GM19023 (cell line): ENCODE results near the gene DDAH1.

Source experiments
- ATAC-seq: cut with Tn5 transposase; IDR thresholded peaks from one replicate; pipeline ENCODE4 v1.9.1; 2021; ENCODE audit warnings: mild to moderate bottlenecking, moderate library complexity; ENCODE audit not compliant: unreplicated experiment

DDAH1 gene

DNA sequence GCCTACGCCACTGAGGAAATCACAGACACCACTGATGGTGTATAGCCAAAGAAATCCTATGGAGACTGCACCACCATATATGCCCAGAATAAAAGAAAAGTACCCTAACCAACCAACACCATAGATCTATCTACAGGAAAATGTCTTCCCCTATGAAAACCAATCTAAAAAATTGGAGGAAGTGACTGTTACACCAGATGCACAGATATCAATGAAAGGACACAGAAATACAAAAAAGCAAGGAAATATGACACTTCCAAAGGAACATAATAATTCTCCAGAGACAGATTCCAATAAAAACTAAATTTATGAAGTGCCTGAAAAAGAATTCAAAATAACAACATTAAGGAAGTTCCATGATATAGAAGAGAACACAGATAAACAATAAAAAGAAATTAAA is 131.8 kb downstream of the DDAH1 start:
- ATAC-seq, result no peak

DNA sequence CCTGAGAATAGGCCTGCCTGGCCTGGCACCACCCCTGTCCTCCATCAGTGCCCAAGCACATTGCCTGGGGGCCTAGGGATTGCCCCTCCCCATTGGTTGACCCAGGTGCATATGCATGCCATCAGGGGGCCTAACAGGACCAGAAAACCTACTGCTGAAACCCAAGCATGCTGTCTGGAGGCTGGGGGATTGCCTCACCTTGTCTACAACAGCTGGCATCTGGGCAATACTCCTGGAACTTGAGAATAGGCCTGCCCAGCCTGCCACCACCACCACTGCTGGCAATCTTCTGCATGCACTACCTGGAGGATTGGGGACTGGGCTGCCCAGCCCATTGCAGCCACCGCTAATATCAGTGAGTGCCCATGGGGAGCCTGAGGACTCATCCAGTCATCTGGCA is 132.4 kb downstream of the DDAH1 start:
- no peak for ATAC-seq

DNA sequence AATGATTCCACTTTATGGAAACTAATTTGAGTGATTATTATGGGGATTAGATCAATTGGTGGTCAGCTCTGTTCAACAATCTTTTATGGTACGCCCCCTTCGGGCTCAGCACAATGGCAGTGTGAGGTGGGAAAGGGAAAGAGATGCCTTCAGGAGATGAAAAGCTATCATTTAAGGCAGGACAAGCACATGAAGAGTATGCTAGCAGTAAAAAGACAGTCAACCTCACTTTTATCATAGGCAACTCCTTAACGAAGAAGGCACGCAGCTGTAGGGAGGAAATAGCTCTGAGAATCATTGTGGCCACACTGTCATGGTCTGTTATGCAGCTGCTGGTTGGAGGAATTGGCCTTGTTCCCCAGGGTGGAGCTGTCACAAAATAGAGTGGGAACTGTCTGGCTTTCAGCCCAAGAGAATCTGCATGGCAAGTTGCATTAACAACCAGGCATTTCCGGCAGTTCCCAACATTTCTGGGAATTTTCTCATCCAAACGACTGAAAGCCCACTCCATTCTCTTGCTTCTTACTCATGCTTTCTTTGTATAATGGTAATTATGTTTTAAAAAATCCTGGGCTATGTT is 134.2 kb downstream of the DDAH1 start:
- peak; percentile 62 for ATAC-seq

DNA sequence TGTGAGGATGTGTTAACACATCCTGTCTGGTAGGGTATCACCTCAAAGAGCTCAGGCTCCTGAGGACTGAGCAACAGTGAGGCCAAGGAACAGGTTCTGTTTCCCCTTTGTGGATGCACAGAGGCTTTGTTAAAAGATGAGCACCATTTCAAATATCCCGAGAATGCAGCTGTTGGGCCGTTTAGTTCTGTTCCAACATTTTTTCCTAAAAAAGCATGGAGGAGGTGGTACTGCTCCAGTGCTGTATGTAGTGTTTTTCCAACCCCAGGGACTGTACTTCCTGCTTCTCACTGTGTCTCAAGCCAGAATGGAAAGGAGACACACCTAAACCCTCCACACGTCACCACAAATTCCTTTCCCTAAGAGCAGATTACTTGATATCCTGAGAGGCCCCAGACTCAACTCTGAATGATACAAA is 134.7 kb downstream of the DDAH1 start:
- no peak for ATAC-seq

DNA sequence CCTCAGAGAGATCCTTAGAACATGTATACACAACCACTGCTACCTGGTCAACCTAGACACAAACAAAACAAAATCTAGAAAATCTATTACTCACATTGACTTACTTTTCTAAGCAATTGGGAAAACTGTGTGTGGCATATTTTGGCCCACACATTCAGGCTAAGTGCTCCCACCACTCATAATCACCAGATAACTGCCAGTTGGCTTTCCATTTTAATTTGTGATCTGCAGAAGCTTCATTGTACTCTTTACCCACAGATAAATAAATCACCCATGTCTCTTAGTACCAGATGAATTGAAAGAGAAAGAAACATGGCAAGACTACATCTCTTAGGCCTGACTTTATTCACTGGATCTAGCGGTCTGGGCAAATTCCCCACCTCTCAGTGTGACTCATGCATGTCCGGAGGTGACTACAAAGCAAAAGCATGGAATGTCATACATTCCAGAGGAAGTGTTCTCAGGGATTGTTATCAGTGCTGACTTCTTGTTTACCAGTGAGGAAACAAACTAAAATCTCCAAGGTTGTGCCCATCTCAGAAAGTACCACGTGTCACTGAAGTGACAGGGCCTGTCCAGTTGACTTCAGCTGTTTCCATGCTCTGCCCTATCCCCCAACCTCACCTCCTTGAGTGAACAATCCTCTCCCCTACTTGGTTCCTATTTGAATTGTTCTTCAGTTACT is 136.1 kb downstream of the DDAH1 start:
- ATAC-seq, result no peak

DNA sequence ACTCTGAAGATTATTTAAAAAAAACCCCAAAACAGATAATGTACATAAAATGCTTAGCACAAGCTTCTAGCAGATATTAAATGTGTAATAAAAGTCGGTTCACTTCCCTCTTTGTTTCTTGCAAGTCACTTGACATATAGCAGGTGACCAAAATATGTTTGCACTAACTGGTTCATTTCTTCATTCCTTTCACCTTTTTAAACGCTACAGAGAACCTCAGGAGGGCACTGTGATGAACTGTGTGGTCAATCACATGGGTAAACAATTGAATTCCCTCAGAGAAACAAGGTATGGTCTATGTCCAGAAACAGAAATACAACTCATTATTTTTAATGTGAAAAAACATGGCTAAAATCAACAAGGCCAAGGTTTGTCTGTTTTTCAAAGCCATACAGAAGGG is 137.2 kb downstream of the DDAH1 start:
- ATAC-seq, result no peak

DNA sequence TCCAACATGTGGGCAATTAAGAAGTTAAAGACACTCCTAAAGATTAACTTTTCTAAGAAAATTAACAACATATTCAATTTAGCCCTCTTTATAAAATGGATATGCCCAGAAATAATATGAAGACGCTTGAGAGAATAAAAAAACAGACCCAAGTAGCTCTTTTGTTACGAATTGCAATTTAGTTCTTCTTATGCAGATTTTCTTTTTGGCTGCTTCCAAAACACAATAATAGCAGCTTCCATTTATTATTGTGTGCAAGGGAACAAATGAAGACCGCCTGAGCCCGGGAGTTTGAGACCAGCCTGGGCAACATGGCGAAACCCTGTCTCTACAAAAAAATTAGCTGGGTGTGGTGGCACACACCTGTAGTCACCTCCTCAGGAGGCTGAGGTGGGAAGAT is 138.1 kb downstream of the DDAH1 start:
- no peak for ATAC-seq

DNA sequence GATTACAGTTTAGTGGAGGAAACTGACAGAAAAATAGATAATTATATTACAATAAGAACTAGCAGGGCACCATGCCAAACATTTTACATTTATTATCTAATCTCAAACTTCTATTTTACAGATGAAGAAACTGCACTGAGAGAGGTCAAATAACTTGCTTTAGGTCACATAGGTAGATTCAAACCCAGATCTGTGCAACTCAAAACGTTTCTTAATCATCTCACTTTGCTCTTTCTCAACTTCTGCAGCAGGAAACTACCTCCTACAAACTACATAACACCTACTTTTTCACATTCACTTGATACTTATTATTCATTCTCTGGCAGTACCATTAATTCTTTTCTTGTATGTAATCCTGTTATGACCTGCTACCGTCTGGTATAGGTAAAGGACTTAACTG is 138.6 kb downstream of the DDAH1 start:
- no peak for ATAC-seq

DNA sequence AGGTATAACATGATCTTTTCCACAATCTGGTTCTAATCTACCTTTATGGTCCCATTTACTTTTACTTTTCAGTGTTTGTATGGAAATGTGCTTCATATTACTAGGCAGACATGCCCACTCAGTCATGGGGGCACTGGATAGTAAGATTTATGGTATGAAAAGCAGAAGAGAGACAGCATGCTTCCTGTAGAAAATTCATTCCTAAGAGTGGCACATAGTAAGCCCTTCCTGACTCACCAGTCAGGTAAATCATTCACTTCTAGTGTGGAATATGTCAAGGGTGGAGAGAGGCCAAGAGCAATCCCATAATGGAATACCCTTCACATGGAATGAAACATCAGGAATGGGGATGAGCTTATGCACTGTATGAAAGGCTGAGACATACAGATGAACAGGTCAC is 139.0 kb downstream of the DDAH1 start:
- no peak for ATAC-seq

DNA sequence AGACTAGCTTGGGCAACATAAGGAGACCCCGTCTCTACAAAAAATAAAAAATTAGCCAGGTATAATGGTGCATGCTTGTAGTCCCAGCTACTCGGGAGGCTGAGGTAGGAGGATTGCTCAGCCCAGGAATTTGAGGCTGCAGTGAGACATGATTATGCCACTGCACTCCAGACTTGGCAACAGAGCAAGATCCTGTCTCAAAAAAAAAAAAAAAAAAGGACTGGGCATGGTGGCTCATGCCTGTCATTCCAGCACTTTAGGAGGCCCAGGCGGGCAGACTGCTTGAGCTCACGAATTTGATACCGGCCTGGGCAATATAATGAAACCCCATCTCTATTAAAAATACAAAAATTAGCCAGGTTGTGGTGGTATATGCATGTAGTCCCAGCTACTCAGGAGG is 141.2 kb downstream of the DDAH1 start:
- ATAC-seq, result no peak

DNA sequence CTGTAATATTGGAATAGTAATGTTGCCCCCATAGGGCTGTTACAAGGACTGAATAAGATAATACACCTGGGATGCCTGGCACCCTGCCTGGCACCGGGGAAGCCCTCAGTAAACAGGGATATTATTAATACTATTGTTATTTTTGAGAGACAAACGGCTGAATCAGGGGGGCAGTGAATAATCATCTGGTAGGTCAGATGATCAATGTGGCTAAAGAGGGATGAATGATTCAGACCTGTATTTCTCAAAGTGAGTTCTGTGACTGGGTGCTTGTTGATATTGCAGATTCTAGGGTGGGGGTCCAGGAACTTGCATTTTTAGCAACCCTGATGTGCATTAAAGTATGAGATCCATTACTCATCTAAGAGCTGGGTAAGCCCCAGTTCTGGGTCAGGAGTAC is 142.3 kb downstream of the DDAH1 start:
- no peak for ATAC-seq

DNA sequence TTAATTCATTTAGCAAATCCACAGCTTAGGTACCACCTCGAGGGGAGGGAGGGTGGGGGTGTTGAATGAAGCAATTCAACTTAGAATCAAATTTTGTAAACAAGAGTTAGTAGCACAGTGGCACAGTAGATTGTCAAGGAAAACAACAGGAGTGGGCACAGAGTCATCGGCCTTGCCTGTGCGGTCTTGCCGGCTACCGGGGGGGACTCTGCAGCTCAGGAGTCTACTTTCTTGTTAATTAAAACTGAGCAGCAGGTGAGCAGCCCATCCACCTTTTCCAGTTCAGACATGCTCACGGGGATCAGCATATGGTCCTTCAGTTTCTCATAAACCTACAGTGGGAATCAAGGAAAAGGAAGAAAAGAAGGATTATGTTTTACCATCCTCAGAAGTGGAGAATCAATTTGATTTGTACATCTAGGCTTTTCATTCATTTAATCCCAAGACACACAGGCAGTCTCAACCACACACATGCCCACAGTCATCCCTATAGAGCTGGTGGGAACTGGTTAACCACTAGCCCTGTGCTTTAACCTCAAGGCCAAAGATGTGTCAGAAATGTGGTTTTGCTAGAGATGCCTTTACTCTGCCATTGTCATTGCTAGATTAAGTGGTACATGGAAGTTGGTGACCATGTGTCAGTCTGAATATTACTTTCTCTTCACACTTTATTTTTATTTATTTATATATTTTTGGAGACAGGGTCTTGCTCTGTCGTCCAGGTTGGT is 143.6 kb downstream of the DDAH1 start:
- ATAC-seq, result no peak

DNA sequence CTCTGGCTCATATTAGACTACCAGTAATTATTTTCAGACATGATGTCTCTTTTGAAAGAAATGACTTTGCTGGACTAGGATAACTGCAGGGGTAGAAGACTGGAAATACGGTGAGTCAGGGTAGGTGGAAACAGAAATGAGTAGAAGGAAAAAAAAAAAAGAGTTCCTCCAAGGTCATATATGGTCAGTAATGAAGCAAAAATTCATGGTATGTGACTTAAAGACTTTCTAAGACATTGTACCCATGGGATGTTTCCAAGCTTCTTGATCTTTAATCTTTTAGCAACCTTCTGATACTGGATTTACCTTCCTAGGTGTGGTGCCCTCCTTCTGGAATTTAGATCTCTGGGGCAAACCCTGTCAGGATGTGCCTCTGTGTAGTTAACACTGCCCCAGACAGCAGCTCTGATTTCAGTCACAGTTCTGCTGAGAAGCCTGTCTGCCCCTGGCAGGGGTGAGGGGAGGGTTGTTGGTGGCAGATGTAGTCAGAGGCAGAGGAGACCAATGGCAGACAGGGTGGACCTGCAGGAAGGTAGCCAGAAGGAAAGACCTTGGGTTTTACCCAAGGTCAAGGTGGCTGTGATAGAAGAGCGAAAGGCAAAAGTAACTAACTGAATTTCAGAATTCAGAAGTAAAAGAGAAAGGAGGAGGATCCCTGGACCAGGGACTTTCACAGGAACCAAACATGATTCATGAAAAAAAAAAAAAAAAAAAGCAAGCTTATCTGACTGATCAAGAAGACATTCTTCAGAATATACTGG is 144.4 kb downstream of the DDAH1 start:
- ATAC-seq, result no peak

DNA sequence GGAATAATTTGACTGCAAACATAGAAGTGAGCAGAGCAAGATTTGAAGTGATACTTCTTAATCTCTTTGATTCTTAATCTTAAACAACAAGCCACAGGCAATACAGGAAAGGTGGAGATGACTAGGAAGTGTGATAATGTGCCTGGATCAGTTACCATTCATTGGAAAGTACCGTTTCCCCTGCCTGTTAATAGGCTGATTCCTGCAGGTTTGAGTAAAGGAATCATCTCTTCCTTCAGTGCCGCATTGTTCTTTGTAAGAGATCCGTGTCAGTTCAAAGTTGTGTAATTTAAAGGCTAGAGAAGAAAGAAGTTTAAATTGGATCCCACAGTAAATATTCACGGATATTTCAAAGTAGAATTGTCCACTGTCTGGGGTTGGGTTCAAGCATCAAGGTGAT is 145.0 kb downstream of the DDAH1 start:
- ATAC-seq, result no peak

DNA sequence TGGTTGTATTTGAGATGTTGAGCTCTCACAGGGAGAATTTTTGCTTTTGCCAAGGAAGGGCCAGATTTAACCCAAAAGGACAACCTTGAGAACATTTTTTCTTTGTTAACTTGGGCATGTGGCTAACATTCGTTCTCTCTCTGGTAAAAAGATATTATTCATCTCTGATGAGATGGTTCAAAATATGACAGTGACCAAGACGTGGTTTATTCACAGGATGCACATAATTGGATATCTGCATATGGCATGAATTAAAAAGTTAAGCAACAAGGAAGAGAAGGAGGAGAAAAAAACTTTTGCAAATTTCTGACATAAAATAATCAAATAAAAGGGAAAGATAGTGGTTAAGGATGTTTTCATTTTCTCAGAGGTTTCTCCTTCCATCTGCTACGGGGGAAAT is 145.5 kb downstream of the DDAH1 start:
- ATAC-seq, result no peak

DNA sequence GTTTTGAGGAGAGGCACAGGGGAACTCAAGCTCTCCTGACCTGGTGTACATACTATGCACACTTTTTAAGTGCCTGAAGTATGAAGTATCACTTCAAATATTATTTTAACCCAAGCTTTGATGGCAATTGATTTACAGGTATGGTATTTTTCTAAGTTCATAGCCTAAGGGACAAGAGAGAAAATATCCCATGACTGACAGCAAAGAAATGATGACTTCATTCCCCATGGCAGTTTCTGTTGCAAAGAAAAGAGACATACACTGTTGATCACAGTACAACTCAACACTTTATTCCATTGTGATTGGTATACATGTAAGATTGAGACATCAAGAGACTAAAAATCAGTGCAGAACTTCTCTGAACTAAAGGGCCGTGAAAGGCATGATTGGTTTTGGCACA is 146.7 kb downstream of the DDAH1 start:
- no peak for ATAC-seq

DNA sequence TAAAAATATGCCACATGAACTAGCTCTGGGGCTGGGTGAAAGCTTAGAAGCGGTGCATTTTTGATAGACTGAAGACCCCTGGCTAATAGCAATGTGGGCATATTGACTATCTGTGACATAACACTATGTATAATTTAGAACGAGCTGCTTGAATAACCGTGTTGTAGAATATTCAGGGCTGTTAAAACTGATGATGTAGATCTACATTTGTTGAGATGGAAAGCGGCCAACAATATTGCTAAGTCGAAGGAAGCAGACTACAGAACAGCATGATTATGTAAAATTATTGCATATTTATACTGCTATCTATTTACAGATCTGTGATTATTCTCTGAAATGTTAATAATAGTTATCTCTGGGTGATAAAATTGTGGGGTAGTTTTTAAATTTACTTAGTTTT is 147.4 kb downstream of the DDAH1 start:
- ATAC-seq, result no peak

DNA sequence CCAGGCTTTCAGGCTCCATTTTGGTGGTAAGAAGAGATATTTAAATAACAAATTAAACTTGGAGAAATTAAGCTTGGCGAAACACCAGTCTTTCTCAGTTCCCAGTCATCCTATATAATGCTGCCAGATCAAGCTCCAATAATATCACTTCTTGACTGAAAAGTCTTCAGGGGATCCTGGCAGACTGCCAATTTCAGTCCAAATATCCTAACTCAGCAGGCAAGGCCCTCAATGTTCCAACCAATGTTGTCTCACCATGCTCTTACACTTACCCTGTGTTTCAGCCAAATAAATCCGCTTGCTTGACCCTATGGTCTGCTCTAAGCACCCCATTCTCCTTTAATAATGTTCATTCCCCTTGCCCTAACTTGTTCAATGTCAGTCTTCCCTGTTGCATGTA is 148.6 kb downstream of the DDAH1 start:
- no peak for ATAC-seq

DNA sequence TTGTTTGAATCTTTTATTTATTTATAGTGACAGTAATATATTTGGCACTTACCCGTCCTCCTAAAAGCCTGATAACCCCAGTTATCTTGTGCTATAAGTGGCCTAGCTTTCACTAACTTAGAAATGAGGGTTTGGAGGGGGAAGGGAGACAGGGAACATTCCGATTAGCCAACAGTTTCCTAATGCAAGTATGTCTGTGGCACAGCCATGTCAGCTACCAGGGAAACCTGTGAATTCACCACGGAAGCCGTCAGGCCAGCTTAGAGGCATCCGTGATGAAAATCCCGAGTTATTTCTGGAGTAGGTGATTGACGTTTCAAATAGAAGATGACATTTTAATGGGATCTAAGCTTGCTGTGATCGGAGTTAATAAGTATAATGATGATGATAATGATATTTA is 149.2 kb downstream of the DDAH1 start:
- ATAC-seq, result no peak

DNA sequence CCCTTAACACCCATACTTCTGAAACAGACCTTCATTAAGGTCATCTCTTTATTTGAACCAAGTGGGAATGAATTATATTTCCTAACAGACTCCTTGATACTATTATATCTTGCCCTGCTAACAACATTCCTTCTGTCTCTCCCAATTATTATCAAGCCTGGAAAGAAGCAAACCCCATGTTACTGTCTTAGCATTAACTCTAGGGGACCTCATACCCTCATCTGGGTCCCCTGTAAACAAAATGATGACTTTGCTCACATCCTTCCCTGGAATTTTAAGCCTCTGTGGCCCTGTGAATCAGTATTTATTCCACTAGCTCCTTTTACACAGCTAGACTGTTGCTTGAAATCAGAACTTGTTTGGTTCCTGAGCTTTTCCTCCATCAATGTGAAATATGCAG is 150.2 kb downstream of the DDAH1 start:
- ATAC-seq, result no peak

DNA sequence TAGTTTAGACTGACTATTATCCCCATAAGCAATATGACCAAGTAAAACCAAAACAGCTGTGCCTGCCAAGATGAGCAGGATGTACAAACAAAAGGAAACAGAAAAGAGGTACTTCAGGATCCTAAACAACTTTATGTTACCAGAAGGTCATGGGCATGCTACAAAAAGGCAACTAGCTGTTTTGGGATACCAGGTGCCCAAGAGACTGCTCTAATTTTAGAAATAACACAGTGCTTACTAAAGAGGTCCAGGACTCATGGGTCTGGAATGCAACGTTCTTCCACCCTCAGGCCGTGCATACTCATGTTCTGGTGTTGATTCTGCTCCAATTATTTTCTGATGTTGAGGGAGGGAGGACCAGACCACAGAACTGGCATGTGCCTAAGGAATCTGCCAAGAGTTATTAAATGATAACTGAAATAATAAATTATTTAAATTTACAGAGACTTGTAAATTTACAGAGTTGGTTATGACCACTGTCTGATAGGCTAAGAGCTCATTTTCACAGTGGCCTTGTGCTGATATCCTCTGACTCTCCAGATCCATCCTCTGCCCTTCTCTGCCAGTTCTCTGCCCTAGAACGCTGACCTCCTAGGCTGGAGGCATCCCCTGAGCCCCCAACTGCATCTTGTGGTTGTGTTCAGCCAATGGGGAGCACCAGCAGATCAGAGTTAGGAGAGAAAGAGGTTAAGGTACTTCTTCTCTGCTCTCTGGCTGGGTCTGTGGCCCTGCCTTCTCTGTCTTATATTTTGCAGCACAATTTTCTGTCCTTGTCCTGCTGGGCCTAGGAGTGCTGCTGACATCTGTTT is 150.9 kb downstream of the DDAH1 start:
- ATAC-seq, result no peak
